DMS114 treated with DMSO at 0.1 percent for 48 hours (cell line): Measurements from ENCODE around the gene EIF6.
A peak's percentile ranks its signal among the peaks of the same experiment; 100 is the strongest.

ENCODE experiments used
- DNase-seq: peaks from one replicate; lab custom pipeline; 2025; ENCODE audit not compliant: unreplicated experiment; lab: John Stamatoyannopoulos, UW

Gene EIF6

GRCh38 chr20:35314816-35315631 is 30.5 kb upstream of the EIF6 start:
- no peak for DNase-seq

- DNase-seq = no peak
Measured at GRCh38 chr20:35312318-35312717, 27.7 kb upstream of the EIF6 start.

GRCh38 chr20:35311822-35312221 is 27.2 kb upstream of the EIF6 start:
- DNase-seq = no peak

GRCh38 chr20:35311409-35311808 is 26.8 kb upstream of the EIF6 start:
- no peak for DNase-seq

GRCh38 chr20:35307666-35308653 is 23.4 kb upstream of the EIF6 start:
- DNase-seq = no peak

GRCh38 chr20:35306931-35307517 is 22.5 kb upstream of the EIF6 start:
- DNase-seq = peak; percentile 47

GRCh38 chr20:35305682-35306556 is 21.3 kb upstream of the EIF6 start:
- DNase-seq = no peak

- DNase-seq = no peak
Measured at GRCh38 chr20:35304956-35305355, 20.4 kb upstream of the EIF6 start.

- peak; percentile 31 for DNase-seq
Measured at GRCh38 chr20:35303735-35304491, 19.3 kb upstream of the EIF6 start.

GRCh38 chr20:35303382-35303734 is 18.8 kb upstream of the EIF6 start:
- DNase-seq = no peak

- DNase-seq = no peak
Measured at GRCh38 chr20:35302421-35303335, 18.1 kb upstream of the EIF6 start.

GRCh38 chr20:35301426-35301825 is 16.9 kb upstream of the EIF6 start:
- no peak for DNase-seq

- no peak for DNase-seq
Measured at GRCh38 chr20:35300469-35301262, 16.1 kb upstream of the EIF6 start.

GRCh38 chr20:35299780-35300179 is 15.2 kb upstream of the EIF6 start:
- no peak for DNase-seq

GRCh38 chr20:35298264-35298663 is 13.7 kb upstream of the EIF6 start:
- no peak for DNase-seq

- DNase-seq = no peak
Measured at GRCh38 chr20:35297740-35298139, 13.2 kb upstream of the EIF6 start.

- no peak for DNase-seq
Measured at GRCh38 chr20:35297155-35297554, 12.6 kb upstream of the EIF6 start.

GRCh38 chr20:35296101-35296554 is 11.6 kb upstream of the EIF6 start:
- no peak for DNase-seq
